ENCODE measurements around the gene HIRA.

DNA sequence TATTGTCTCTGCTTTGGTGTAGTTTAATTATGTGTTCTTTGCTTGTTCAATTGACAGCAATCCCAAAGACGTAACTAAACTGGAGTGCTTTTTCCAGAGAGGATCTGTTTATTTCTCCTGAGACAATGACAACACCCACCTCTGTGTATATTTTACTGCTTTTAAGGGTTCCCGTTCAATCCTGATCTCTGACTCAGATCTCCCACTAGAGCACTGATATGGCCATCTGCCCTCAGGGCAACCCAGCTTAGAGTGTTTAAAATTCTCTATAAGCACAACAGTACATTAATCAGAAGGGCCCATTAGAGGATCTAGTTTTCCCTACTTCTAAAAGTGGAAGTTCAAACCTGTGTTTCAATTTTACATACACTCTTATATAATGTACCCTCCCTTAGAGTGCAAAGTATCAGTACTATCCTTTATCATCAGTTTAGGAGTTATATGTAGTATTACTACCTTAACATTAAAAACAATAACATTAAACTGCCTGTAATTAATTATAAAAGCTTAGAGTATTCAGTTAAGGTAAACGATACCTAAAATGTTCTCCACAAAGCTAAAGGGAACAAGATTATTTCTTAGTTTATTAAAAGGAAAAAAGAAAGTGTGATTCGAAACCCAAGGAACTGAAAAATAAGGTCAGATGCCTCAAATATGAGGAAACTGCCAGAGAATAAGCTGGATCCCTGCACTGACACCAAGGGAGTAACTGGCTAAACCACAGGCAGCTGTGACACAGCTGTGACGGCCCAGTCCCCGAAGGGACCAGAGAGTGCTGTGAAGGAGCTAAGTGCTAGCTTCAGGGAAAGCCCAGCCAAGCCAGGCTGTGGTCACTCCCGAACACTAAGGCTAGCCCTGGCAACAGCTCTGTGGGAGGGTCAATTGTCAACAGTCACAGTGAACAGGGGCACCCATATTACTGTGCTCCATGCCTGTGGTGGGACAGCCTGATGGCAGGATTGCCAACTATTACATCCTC, 32.2 kb upstream of the HIRA start:
- no peak for TF ChIP-seq EZH2 (IDR thresholded peaks at IDR 0.05; ENCODE audit: borderline replicate concordance, low read depth, low read length, poor library complexity, severe bottlenecking)
- no peak for TF ChIP-seq CTCF (conservative IDR thresholded peaks at IDR 0.05; ENCODE audit: low read depth, low read length)
